Stimulated activated CD8-positive, alpha-beta memory T cell treated with anti-CD3 and anti-CD28 coated beads, Interleukin-7, amount 100 ng/mL, for 48 hours (primary cell): ENCODE results near the gene LMX1B.
"Not testable (repeated sequence)": the region's sequence is repeated elsewhere in the genome, so short reads cannot be mapped to it uniquely, and the experiment has no call there.

Experiments
- DNase-seq, 2 donors: peaks; one replicate each; pipeline ENCODE4 v3.0.0-alpha.2; 2020; ENCODE audit warnings: low read depth in 1 of 2; ENCODE audit errors: extremely low read depth in 1 of 2

LMX1B gene

GRCh38 chr9:126613651-126614050, at the start of gene LMX1B:
Gene LMX1B (plus strand): TSS chr9:126613928. CDS start chr9:126614450, 522 bp downstream.
- DNase-seq = no peak

- DNase-seq = no peak
Measured at GRCh38 chr9:126564128-126564527, 49.6 kb upstream of the LMX1B start.

GRCh38 chr9:126564716-126565115, 49.0 kb upstream of the LMX1B start:
- no peak for DNase-seq

GRCh38 chr9:126565336-126566128, 48.2 kb upstream of the LMX1B start:
- no peak for DNase-seq

GRCh38 chr9:126569036-126569435, 44.7 kb upstream of the LMX1B start:
- no peak for DNase-seq

GRCh38 chr9:126578029-126578428, 35.7 kb upstream of the LMX1B start:
- no peak for DNase-seq

GRCh38 chr9:126580319-126580718, 33.4 kb upstream of the LMX1B start:
- not testable (repeated sequence) for DNase-seq

GRCh38 chr9:126581893-126582292, 31.8 kb upstream of the LMX1B start:
- DNase-seq = no peak

GRCh38 chr9:126582427-126582826, 31.3 kb upstream of the LMX1B start:
- no peak for DNase-seq

GRCh38 chr9:126583144-126583760, 30.5 kb upstream of the LMX1B start:
- DNase-seq = no peak

GRCh38 chr9:126584611-126585010, 29.1 kb upstream of the LMX1B start:
- no peak for DNase-seq

- DNase-seq = no peak
Measured at GRCh38 chr9:126586236-126586635, 27.5 kb upstream of the LMX1B start.

- DNase-seq = no peak
Measured at GRCh38 chr9:126587187-126588185, 26.2 kb upstream of the LMX1B start.

GRCh38 chr9:126588491-126589168, 25.1 kb upstream of the LMX1B start:
- DNase-seq = no peak

GRCh38 chr9:126589349-126589748, 24.4 kb upstream of the LMX1B start:
- DNase-seq = no peak

- no peak for DNase-seq
Measured at GRCh38 chr9:126591083-126591482, 22.6 kb upstream of the LMX1B start.

- no peak for DNase-seq
Measured at GRCh38 chr9:126591922-126592321, 21.8 kb upstream of the LMX1B start.

- no peak for DNase-seq
Measured at GRCh38 chr9:126592461-126592860, 21.3 kb upstream of the LMX1B start.

GRCh38 chr9:126595982-126596381, 17.7 kb upstream of the LMX1B start:
- no peak for DNase-seq

- no peak for DNase-seq
Measured at GRCh38 chr9:126599047-126599650, 14.6 kb upstream of the LMX1B start.
